HUES64 (cell line): ENCODE data around the gene VCL.
"Not testable (repeated sequence)": the region's sequence is repeated elsewhere in the genome, so short reads cannot be mapped to it uniquely, and the experiment has no call there.

Experiments used
- H3K27ac ChIP-seq: 2 replicates; pipeline ENCODE4 v1.7.0; 2013; ENCODE audit warnings: low read depth, low read length, inconsistent platforms
- H3K27me3 ChIP-seq: 2 replicates; pipeline ENCODE4 v1.6.1; 2013; ENCODE audit warnings: mild to moderate bottlenecking, low read length; ENCODE audit not compliant: insufficient read depth
- H3K36me3 ChIP-seq: 2 replicates; pipeline ENCODE4 v1.6.1; 2013; ENCODE audit warnings: mild to moderate bottlenecking, low read length; ENCODE audit not compliant: insufficient read depth
- H3K4me1 ChIP-seq: 2 replicates; pipeline ENCODE4 v1.6.1; 2013; ENCODE audit warnings: mild to moderate bottlenecking, low read length, moderate library complexity; ENCODE audit not compliant: insufficient read depth
- H3K4me3 ChIP-seq: 2 replicates; pipeline ENCODE4 v1.5.1; 2013; ENCODE audit warnings: mild to moderate bottlenecking, low read length, moderate library complexity
- H3K9ac ChIP-seq: 2 replicates; pipeline ENCODE4 v1.6.1; 2013; ENCODE audit warnings: mild to moderate bottlenecking, low read depth, low read length
- H3K9me3 ChIP-seq: 2 replicates; pipeline ENCODE4 v1.6.1; 2013; ENCODE audit warnings: low read depth, low read length; ENCODE audit not compliant: insufficient read depth
- WGBS: fragments of 150-250, 120-280 bp; methylation state at CpG from one replicate; pipeline ENCODE4 v1.1.7; 2013; ENCODE audit warnings: missing lambda C conversion rate; 5-methylcytosine and 5-hydroxymethylcytosine counted together

VCL gene

DNA sequence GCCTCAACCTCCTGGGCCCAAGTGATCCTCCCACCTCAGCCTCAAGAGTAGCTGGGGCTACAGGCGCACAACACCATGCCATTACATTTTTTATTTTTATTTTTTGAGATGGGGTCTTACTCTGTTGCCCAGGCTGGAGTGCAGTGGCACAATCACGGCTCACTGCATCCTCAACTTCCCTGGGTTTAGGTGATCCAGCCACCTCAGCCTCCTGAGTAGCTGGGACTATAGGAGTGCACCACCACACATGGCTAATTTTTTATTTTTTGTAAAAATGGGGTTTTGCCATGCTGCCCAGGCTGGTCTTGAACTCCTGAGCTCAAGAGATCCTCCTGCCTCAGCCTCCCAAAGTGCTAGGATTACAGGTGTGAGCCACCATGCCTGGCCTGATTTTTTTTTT lies 64.1 kb downstream of the VCL start:
- not testable (repeated sequence) for H3K27ac ChIP-seq, H3K4me3 ChIP-seq, H3K9ac ChIP-seq, H3K4me1 ChIP-seq, H3K27me3 ChIP-seq, H3K9me3 ChIP-seq
- peaks cover 48% of the 10 kb centered on the region for H3K36me3 ChIP-seq
- 95% methylated on average over 1 of the region's 2 CpGs for WGBS

DNA sequence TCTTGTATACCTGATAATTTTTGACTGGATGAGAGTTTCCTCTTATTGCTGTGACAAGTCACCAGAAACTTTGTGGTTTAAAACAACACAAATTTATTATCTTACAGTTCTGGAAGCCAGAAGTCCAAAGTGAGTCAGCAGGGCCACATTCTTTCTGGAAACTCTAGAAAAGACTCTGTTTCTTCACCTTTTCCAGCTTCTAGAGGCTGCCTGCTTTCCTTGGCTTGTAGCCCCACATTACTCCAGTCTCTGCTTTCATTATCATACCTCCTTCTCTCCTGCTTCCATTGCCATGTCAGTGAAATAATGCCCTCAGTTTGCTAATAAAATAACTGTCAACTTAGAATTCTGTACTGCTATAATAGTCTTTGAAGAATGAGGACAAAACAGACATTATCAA lies 65.3 kb downstream of the VCL start:
- no peak overlapping the region for H3K9ac ChIP-seq
- no peaks in the 10 kb centered on the region for H3K9me3 ChIP-seq
- H3K36me3 ChIP-seq: peaks cover 53% of the 10 kb centered on the region
- no peaks in the 10 kb centered on the region for H3K4me1 ChIP-seq
- no peaks in the 10 kb centered on the region for H3K27me3 ChIP-seq
- no peak overlapping the region for H3K4me3 ChIP-seq
- H3K27ac ChIP-seq: 0 out of 2 replicates have a peak overlapping the region, but pooled peaks have one; percentile 10

DNA sequence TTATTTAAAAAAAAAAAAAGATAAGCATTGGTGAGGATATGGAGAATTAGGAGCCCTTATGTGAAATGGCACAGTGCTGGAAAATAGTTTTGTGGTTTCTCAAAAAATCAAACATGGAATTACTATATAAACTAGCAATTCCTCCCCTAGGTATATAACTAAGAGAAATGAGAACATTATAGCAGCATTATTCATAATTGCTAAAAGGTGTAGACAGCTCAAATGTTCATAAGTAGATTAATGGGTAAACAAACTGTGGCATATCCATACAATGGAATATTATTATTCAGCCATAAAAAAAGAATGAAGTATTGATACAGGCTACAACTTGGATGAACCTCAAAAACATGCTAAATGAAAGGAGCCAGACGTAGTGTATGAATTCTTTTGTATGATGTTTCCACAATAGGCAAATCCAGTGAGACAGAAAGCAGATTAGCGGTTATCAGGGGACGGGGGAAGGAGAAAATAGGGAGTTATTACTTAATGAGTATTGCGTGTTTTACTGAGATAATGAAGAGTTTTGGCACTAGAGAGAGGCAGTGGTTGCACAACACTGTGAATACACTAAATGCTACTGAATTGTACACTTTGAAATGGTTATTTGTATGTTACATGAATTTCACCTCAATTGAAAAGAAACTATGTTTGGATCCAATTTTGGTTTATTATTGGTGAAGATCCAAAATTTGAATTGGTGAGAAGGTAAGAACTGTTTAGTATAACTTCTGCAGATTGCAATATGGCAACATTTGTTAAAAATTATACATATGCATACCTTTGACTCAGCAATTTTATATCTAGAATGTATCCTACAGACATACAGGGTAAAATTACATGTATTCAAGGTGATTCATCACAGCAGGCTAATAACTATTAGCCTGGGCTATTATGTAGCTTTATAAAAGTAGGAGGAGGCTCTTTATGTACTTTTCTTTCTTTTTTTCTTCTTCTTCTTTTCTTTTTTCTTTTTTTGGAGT lies 69.7 kb downstream of the VCL start:
- WGBS: 93% methylated on average over 4 of the region's 4 CpGs

DNA sequence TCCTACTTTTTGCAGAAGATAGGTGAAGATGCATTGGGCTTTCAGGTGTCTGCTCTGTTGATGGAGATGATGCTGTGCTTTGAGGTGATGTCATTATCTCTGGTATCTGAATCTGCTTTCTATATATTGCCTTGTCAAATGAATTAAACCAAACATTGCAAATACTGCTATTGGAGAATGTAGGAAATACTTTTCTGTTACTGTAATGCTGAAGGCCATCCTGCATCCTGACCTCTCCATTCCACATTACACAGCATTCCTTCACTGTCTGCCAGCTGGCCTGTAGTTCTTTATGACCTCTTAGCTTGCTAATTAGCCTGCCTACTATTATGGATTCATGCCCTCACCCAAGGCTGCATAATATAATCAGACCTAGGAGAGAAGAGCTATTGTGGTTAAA lies 73.2 kb downstream of the VCL start:
- Histone ChIP-seq H3K27me3 (no peaks in the 10 kb centered on the region), H3K4me1 (peaks cover 34% of the 10 kb centered on the region), H3K9me3 (no peaks in the 10 kb centered on the region), H3K9ac (0 out of 2 replicates have a peak overlapping the region, but pooled peaks have one; percentile 12), H3K36me3 (peaks cover 65% of the 10 kb centered on the region), H3K27ac (peak overlapping the region; percentile 46; the same call in 1 of the 2 replicates), H3K4me3 (no peak overlapping the region)

More for the DNA sequence above, 69.7 kb downstream of the VCL start:
- Histone ChIP-seq H3K4me3 (no peak overlapping the region), H3K36me3 (peaks cover 62% of the 10 kb centered on the region), H3K27ac (no peak overlapping the region), H3K27me3 (no peaks in the 10 kb centered on the region), H3K9ac (no peak overlapping the region), H3K4me1 (peaks cover 33% of the 10 kb centered on the region), H3K9me3 (no peaks in the 10 kb centered on the region)

DNA sequence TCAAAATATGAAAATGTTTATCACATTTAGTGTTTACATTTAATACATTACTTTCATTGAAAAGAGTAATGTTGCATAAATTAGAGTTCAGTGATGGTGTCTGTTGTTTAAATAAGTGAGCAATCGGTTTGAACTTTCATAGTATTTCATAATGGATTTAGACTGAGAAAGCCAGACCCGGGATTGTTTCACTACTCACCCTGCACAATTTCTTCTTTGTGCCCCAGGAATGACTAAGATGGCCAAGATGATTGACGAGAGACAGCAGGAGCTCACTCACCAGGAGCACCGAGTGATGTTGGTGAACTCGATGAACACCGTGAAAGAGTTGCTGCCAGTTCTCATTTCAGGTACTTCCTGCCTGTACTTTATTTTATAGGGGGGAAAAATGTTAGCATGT lies 74.6 kb downstream of the VCL start:
- 95% methylated on average over 6 of the region's 6 CpGs for WGBS
- no peak overlapping the region for H3K4me3 ChIP-seq
- no peak overlapping the region for H3K27ac ChIP-seq
- peaks cover 48% of the 10 kb centered on the region for H3K4me1 ChIP-seq
- no peak overlapping the region for H3K9ac ChIP-seq
- H3K27me3 ChIP-seq: no peaks in the 10 kb centered on the region
- peaks cover 72% of the 10 kb centered on the region for H3K36me3 ChIP-seq
- H3K9me3 ChIP-seq: no peaks in the 10 kb centered on the region

DNA sequence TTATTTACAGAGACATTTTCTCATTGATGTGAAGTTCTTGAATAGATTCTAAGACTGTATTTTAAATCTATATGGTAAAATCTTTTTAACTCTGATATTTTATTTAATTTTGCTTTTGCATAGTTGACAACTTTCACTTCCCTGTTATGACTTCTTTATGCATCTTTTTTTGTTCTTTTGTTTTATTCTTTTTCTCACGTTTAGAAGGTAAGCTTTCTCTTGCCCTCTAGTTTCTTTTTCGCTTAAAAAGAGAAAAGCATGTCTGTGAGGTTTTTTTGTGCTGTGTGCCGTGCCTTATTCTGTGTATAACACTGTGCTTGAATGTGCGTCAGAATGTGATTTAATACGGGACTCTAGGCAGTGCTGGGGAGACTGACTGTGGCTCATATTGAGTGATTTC lies 78.0 kb downstream of the VCL start:
- no peaks in the 10 kb centered on the region for H3K27me3 ChIP-seq
- no peak overlapping the region; the same call in 1 of the 2 replicates for H3K9ac ChIP-seq
- no peak overlapping the region for H3K4me3 ChIP-seq
- 93% methylated on average over 5 of the region's 5 CpGs for WGBS
- H3K9me3 ChIP-seq: no peaks in the 10 kb centered on the region
- H3K36me3 ChIP-seq: peaks cover 69% of the 10 kb centered on the region
- peaks cover 63% of the 10 kb centered on the region for H3K4me1 ChIP-seq
- H3K27ac ChIP-seq: no peak overlapping the region

DNA sequence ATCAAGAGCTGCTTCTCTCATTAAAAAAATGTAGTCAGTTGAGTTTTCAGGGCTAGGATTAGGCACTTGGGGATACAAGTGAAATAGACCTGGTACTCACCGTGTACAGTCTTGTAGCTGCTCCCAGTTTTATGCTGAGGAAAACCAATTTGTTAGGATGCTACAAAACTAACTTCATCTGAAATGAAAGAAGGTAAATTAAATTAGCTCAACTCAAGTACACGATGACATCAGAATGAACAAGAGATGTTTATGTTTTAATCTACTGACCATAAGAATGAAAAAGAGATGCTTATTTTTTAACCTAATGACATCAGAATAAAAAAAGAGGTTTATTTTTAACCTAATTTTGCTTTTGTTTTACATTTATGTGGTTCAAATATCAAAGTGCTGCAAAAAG lies 79.0 kb downstream of the VCL start:
- no peaks in the 10 kb centered on the region for H3K9me3 ChIP-seq

DNA sequence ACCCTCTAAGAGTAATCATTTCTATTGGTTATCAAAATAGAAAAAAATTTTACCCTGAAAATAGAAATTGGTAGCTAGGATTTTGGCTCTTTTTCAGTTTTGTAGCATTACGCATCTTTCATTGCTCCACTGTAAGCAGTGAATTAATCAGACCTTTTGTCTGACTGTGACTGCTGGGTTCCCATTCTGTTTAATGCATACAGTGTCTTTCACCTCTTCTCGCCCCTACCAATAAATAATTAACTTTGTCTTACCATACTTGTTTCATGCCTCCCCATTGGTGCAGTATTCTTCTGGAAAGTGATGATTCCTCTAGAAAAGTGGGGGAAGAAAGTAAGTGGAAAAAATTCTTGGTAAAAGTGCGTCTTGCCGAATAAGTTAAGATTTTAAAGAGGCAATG lies 79.5 kb downstream of the VCL start:
- H3K4me1 ChIP-seq: peaks cover 58% of the 10 kb centered on the region

More for the DNA sequence above, 79.0 kb downstream of the VCL start:
- Histone ChIP-seq H3K27me3 (no peaks in the 10 kb centered on the region), H3K9ac (no peak overlapping the region), H3K36me3 (peaks cover 65% of the 10 kb centered on the region), H3K4me1 (peaks cover 62% of the 10 kb centered on the region), H3K27ac (0 out of 2 replicates have a peak overlapping the region, but pooled peaks have one; percentile 22), H3K4me3 (no peak overlapping the region)
- 93% methylated on average over 1 of the region's 2 CpGs for WGBS

DNA sequence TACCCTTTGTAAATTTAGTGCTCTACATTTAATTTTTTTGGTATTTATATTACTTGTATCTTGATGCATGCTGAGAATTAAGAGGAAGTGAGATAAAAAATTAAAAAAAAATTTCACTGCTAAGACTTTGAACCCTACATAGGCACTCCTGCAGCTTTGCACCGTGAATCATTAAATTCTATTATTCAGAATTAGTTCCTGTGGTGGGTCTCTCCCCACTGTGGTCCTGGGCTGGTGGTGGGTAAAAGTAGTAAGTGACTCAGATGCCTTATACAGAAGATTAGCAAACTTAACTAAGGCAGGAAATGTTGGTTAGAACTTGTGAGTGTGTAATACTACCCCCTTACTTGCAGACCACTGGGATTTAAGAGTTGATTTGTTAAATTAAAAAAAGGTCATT lies 80.1 kb downstream of the VCL start:
- Histone ChIP-seq H3K27ac (peak overlapping the region; percentile 75; the same call in 1 of the 2 replicates), H3K36me3 (peaks cover 66% of the 10 kb centered on the region), H3K27me3 (no peaks in the 10 kb centered on the region), H3K4me3 (no peak overlapping the region), H3K9ac (no peak overlapping the region), H3K4me1 (peaks cover 58% of the 10 kb centered on the region), H3K9me3 (no peaks in the 10 kb centered on the region)
- no CpG with 5 or more reads among the region's 1 CpG for WGBS

More for the DNA sequence above, 79.5 kb downstream of the VCL start:
- WGBS: 92% methylated on average over 3 of the region's 4 CpGs
- Histone ChIP-seq H3K9ac (no peak overlapping the region), H3K4me3 (no peak overlapping the region), H3K9me3 (no peaks in the 10 kb centered on the region), H3K27ac (no peak overlapping the region), H3K27me3 (no peaks in the 10 kb centered on the region), H3K36me3 (peaks cover 65% of the 10 kb centered on the region)

DNA sequence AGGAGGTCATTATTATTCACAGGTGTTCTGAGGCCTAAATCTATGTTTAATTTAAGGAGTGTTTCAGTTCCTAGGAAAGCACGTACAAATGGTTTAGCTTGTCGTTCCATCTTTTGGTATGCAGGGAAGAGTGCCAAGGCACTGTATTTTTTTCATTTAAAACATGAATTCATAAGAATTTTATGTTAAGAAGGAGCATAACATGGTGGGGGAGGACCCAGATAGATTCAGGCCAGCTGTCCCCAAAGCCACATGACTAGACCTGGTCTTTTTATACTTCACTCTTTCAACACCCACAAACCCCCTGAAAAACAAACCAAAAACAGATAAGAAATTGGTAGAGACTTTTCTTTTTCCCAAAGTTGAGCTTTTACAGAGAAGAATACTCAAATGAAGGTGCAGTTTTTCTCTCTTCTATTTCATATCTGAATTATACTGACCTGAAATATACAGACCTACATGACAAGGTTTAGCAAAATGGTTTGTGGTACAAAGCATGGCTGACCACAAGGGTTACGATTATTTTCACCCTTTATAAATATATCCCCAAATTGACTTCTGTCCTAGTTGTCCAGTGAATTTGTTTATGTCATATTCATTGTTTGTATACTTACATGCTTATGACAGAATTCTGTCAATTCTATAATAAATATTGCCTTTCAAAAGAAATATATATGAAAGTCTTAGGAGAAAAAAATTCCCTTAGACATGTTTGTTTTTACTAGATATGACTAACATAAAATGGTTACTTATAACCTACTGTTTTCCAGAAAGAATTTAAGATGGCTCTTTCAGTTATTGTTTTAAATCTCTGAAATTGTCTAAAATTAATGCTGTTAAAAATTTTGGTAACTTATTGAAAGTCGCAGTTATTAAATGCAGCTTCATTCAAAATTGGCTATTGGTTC lies 81.4 kb downstream of the VCL start:
- Histone ChIP-seq H3K36me3 (peaks cover 63% of the 10 kb centered on the region), H3K4me1 (peaks cover 58% of the 10 kb centered on the region), H3K27me3 (no peaks in the 10 kb centered on the region), H3K9ac (peak overlapping the region; percentile 26; the same call in 1 of the 2 replicates), H3K27ac (peak overlapping the region; percentile 75), H3K4me3 (peak overlapping the region; percentile 12; the same call in 1 of the 2 replicates), H3K9me3 (no peaks in the 10 kb centered on the region)
- 68% methylated on average over 4 of the region's 4 CpGs for WGBS
